HT1080 (cell line): ENCODE data around the gene GOLGA5. TPM values are rescaled to one million over a fixed set of nuclear protein-coding genes. Genes with fewer than 3 reads are reported as not detected.
"Not testable (repeated sequence)": the region's sequence is repeated elsewhere in the genome, so short reads cannot be mapped to it uniquely, and the experiment has no call there.

ENCODE experiments used
- DNase-seq: peaks from one replicate; pipeline ENCODE4 v3.0.0-alpha.2; 2015; ENCODE audit warnings: low read depth
- total RNA-seq: library from RNA; depleted of rRNA; stranded (reverse); fragments of >200 nt; shearing (Covaris generic); gene quantifications from 2 replicates; pipeline ENCODE4 v1.2.3, GENCODE V29; 2014

Gene GOLGA5
- total RNA-seq, 1 experiment from 2014 or later: 23.6 TPM

DNA sequence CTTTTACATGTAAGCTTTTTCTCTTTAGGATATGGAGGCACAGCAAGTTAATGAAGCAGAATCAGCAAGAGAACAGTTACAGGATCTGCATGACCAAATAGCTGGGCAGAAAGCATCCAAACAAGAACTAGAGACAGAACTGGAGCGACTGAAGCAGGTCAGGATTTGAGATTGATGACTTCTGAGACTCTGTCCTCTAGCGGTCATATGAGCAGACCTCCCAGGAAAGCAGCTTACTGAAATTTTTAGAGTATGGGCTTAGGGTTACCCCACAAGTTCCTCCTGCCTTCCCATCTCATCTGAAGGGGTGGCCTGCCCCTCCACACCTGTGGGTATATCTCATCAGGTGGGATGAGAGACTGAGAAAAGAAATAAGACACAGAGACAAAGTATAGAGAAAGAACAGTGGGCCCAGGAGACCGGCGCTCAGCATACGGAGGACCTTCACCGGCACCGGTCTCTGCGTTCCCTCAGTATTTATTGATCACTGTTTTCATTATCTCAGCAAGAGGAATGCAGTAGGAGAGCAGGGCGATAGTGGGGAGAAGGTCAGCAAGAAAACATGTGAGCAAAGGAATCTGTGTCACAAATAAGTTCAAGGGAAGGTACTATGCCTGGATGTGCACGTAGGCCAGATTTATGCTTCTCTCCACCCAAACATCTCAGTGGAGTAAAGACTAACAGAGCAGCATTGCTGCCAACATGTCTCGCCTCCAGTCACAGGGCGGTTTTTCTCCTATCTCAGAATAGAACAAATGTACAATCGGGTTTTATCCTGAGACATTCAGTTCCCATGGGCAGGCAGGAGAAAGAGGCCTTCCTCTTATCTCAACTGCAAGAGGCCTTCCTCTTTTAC lies 25.8 kb downstream of the GOLGA5 start:
- not testable (repeated sequence) for DNase-seq

DNA sequence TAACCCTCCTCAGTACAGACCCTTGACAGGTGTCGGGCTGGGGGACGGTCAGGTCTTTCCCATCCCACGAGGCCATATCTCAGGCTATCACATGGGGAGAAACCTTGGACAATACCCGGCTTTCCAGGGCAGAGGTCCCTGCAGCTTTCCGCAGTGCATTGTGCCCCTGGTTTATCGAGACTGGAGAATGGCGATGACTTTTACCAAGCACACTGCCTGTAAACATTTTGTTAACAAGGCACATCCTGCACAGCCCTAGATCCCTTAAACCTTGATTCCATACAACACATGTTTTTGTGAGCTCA lies 26.4 kb downstream of the GOLGA5 start:
- not testable (repeated sequence) for DNase-seq

DNA sequence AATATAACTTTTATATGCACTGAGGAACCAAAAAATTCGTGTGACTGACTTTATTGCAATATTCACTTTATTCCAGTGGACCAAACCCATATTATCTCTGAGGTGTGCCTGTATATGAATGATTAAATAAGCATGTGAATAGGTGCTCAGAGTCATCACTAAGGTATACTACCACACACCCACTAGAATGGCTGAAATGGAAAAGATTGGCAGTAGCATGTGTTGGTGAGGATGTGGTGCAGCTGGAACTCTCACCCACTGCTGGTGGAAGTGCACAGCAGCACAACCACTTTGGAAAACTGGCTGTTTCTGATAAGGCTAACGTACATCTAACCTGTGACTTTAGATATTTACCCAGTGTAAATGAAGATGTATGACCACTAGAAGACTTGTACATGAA lies 36.8 kb downstream of the GOLGA5 start:
- no peak for DNase-seq

DNA sequence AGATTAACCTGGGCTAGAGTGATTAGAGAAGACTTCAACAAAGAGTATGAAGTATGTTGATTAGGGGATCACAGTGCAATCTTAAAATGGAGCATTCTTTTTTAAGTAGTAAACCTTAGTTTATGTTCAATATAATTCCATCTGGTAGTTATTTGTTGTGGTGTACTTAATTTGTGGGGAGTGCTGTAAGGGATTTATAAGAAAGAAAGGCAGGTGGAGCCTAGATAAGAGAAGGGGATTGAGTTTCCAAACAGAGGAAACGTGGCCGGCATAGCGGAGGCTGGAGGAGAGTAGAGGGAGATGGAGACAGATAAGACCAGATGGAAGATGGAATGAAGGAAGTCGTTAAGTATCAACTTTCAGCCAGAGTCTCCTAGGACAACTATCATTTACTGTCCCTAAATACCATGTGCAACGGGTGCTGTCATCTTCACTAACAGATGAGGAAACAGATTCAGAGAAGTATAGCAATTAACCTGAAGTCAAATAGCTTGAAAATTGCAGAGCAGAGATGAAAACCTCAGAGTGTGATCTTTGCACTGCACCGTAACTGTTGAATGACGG lies 38.1 kb downstream of the GOLGA5 start:
- no peak for DNase-seq

DNA sequence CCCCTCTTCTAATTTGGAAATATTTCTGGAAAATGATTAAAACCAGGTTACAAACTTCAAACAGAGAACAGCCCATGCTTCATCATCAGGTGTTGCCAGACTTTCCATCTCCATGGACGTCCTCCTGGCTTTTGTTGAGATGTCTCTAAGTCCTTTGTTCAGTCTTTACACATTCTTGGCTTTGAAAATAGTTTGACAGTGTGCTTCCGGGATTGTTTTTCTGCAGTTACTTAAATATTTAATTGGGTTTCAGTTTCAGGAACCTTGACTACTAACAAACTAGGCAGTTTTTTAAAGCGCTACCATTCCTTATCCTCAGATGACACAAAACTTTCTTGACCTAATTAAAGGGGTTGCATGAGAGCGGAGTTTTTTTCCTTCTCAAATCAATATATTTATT lies 47.8 kb downstream of the GOLGA5 start:
- no peak for DNase-seq

GRCh38 chr14:92844204-92844603 lies 50.1 kb downstream of the GOLGA5 start:
- DNase-seq: no peak

- peak; percentile 82 for DNase-seq
Observed at GRCh38 chr14:92846162-92846897, 52.2 kb downstream of the GOLGA5 start.

DNA sequence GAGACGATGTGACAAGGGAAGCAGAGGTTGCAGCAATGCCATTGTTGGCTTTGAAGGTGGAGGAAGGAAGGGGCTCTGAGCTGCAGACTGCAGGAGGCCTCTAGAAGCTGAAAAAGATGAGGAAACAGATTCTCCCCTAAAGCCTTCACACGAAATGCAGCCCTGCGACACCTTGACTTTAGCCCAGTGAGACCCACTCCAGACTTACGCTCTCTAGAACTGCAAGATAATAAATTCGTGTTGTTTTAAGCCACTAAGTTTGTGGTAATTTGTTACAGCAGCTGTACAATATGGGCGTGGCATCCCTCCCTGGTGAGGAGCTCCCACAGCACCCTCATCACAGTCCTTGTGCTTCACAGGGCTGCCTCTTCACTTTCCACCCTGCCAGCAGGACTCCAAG lies 53.2 kb downstream of the GOLGA5 start:
- DNase-seq: no peak

GRCh38 chr14:92847749-92848148 lies 53.6 kb downstream of the GOLGA5 start:
- no peak for DNase-seq

DNA sequence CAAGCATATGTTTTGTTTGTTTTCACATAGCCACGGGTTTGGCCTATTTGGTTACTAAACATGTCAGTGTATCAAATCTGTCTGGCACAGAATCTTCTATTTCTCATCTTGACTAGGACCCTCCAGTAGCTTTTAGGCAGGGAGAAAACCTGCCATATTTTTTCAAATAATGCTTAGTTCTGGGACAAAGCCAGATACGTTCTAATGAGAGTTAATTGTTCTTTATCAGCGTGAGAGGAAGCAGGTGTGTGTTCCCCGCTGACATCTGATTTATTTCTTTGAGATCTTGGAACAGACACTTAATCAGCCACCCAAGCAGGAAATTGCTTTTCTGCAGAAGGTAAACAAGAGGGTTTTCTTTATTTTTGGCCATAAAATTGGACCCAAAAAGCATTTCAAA lies 54.8 kb downstream of the GOLGA5 start:
- no peak for DNase-seq

DNA sequence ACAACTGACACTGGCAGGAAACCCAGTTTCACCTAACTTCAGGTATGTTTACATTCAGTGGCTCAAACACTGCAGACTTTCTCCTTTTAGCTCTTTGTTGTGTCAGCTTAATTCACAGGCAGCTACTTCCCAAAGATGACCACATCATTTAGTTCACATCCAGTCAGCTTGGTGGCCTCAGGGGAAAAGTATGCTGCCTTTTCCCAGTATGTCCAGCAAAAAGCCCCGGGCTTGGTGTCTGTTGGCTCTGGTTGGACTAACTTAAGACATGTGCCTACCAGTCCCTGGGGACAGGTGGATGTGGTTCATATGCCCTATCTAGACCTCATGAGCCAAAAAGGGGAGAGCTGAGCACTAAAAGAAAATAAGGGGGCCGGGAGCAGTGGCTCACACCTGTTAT lies 56.4 kb downstream of the GOLGA5 start:
- DNase-seq: no peak

- DNase-seq: not testable (repeated sequence)
Observed at GRCh38 chr14:92853136-92853535, 59.0 kb downstream of the GOLGA5 start.

GRCh38 chr14:92860049-92860840 lies 66.1 kb downstream of the GOLGA5 start:
- no peak for DNase-seq

DNA sequence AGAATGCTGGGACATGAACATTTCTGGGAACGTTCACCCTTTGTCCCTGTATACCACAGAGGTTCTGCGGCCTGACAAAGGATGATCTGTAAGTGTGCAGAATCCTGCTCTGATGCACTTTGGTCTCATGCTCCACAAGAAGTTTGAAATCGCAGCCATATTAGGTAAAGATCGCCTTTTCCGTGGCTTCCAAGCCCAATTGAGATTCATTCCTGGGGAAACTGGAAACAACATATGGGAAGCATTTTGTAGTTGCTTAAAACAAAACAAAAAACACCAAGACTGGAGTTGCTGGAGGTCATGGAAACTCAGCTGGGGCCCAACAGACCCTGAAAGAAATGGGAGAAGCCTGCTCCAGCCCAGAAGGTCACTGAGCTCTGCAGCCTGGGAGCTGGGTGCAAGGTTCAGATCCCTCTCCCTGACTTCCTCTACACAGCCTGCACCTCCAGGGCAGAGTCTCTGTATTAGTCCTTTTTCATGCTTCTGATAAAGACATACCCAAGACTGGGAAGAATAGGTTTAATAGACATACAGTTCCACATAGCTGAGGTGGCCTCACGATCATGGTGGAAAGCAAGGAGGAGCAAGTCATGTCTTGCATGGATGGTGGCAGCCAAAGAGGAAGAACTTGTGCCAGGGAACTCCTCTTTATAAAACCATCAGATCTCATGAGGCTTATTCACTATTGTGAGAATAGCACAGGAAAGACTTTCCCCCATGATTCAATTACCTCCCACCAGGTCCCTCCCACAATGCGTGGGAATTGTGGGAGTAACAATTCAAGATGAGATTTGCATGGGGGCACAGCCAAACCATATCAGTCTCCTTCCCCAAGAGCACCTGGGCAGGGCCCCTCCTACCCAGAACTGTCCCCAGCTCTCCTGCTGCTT lies 68.0 kb downstream of the GOLGA5 start:
- DNase-seq: no peak

GRCh38 chr14:92863286-92864080 lies 69.4 kb downstream of the GOLGA5 start:
- no peak for DNase-seq

DNA sequence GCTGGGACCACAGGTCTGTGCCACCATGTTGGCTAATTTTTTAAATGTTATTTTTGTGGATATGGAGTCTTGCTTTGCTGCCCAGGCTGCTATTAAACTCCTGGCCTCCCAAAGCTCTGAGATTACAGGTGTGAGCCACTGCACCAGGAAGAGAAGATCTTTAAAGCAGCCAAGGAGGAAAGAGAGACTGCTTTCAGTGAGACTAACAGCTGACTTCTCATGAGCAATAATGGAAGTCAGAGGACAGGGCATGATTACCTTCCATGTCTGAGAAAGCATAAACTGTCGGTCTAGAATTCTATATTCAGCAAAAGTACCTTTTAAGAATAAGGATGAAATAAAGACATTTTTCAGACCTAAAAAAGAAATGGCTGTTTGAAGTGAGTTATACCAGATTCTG lies 71.6 kb downstream of the GOLGA5 start:
- no peak for DNase-seq

DNA sequence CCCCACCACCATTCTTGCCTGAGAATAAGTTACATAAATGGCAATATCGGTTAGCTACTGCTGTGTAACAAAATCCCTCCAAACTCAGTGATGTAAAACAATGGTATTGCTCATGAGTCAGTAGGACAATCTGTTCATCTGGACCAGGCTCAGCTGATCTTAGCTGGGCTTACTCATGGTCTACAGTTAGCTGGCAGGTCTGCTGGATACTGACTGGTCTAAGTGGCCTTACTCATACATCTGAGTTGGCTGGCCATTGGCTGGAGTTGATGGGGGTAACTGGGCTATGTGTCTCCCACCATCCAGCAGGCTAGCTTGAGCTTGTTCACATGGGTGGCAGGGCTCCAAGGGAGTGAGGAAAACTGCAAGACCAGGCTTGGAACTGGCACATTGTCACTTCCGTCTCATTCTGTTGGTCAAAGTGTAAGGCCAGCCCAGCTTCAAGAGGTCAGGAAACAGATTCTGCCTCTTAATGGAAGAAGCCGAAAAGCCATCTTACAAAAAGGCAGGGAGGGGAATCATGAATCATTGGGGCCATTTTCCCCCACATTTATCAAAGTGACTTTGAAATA lies 72.2 kb downstream of the GOLGA5 start:
- peak; percentile 62 for DNase-seq

- no peak for DNase-seq
Observed at GRCh38 chr14:92866901-92867865, 73.1 kb downstream of the GOLGA5 start.
